Hepatocyte (in vitro differentiated cells): ENCODE measurements around the gene KAT7.

ENCODE experiments used
- EZH2 ChIP-seq: fragments of 200-600 bp; sonication (generic); IDR thresholded peaks from 2 replicates; pipeline ENCODE4 v1.6.1; 2016; ENCODE audit warnings: antibody characterized with exemption, mild to moderate bottlenecking, borderline replicate concordance
- TF ChIP-seq, protein P1 (sequence below): fragments of 200-600 bp; sonication (generic); IDR thresholded peaks from 2 replicates; pipeline ENCODE4 v1.5.1; 2016; ENCODE audit warnings: antibody characterized with exemption, mild to moderate bottlenecking; ENCODE audit not compliant: poor library complexity

DNA sequence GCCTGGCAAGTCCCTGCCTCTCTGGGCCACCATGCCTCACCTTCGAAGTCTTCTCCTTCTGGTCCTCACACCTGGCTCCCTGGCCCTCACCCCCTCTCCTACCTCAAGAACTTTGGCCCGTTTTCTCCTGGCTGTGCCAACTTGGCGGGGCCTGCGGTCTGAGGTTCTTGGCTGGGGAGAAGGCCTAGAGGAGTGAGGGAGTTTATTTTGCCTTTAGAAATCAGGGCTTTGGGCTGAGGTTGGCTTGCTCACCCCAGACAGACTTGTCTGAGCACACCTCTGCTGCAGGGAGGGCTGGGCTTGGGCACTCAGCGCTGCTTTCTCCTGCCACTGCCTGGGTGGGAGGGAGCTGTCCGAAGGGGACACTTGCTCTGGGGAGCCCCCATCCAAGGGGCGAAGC lies 82.7 kb downstream of the KAT7 start:
- TF ChIP-seq, protein P1, sequence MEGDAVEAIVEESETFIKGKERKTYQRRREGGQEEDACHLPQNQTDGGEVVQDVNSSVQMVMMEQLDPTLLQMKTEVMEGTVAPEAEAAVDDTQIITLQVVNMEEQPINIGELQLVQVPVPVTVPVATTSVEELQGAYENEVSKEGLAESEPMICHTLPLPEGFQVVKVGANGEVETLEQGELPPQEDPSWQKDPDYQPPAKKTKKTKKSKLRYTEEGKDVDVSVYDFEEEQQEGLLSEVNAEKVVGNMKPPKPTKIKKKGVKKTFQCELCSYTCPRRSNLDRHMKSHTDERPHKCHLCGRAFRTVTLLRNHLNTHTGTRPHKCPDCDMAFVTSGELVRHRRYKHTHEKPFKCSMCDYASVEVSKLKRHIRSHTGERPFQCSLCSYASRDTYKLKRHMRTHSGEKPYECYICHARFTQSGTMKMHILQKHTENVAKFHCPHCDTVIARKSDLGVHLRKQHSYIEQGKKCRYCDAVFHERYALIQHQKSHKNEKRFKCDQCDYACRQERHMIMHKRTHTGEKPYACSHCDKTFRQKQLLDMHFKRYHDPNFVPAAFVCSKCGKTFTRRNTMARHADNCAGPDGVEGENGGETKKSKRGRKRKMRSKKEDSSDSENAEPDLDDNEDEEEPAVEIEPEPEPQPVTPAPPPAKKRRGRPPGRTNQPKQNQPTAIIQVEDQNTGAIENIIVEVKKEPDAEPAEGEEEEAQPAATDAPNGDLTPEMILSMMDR: no peak
- TF ChIP-seq EZH2: no peak
